Measurements from ENCODE around the gene GADD45GIP1. TPM values are rescaled to one million over a fixed set of nuclear protein-coding genes. Genes with fewer than 3 reads are reported as not detected.
A peak's percentile ranks its signal among the peaks of the same experiment; 100 is the strongest.

Gene GADD45GIP1
- total RNA-seq, 4 donors from 2014 or later: 41.4 to 68.8 (median 53.5) TPM

- peak overlapping the region in 1 of 4 donors; percentile 73 for H3K4me3 ChIP-seq
- peak overlapping the region in 3 of 4 donors; percentile 24 to 90 (median 54) for H3K27ac ChIP-seq
- DNase-seq (ENCODE audit: low spot score in 2 of 2): peak in 1 of 2 donors; percentile 7
- peaks cover 0 to 68% (median 21%) of the 10 kb centered on the region in 4 donors for H3K4me1 ChIP-seq
- TF ChIP-seq CTCF (IDR thresholded peaks at IDR 0.05): no peak
- 74 to 79% methylated on average over 32 of the region's 32 CpGs for WGBS, 2 donors
- H3K9me3 ChIP-seq: no peaks in the 10 kb centered on the region
- no peaks in the 10 kb centered on the region for H3K27me3 ChIP-seq
- no peaks in the 10 kb centered on the region for H3K36me3 ChIP-seq
Observed at GRCh38 chr19:12997967-12998940, 41.2 kb upstream of the GADD45GIP1 start.

GRCh38 chr19:12997179-12997966 lies 40.4 kb upstream of the GADD45GIP1 start:
- H3K4me1 ChIP-seq: peaks cover 0 to 59% (median 18%) of the 10 kb centered on the region in 4 donors
- H3K27ac ChIP-seq: peak overlapping the region in 3 of 4 donors; percentile 77 to 93 (median 90)
- peak in 1 of 2 donors; percentile 7 for DNase-seq (ENCODE audit: low spot score in 2 of 2)
- H3K9me3 ChIP-seq: no peaks in the 10 kb centered on the region
- WGBS, 2 donors: 82% methylated on average over 19 to 25 of the region's 25 CpGs
- H3K36me3 ChIP-seq: no peaks in the 10 kb centered on the region
- H3K27me3 ChIP-seq: no peaks in the 10 kb centered on the region
- TF ChIP-seq POLR2A (IDR thresholded peaks at IDR 0.05): no peak
- TF ChIP-seq CTCF (IDR thresholded peaks at IDR 0.05): no peak
- no peak for TF ChIP-seq EP300 (IDR thresholded peaks at IDR 0.05)
- H3K4me3 ChIP-seq: peak overlapping the region; percentile 57 to 80 (median 71)

GRCh38 chr19:12996406-12997094 lies 39.5 kb upstream of the GADD45GIP1 start:
- TF ChIP-seq POLR2A (IDR thresholded peaks at IDR 0.05) (no peak), EP300 (IDR thresholded peaks at IDR 0.05) (peak in 1 of 2 donors; percentile 4)
- Histone ChIP-seq H3K27me3 (no peaks in the 10 kb centered on the region), H3K36me3 (no peaks in the 10 kb centered on the region), H3K4me1 (peaks cover 0 to 51% (median 15%) of the 10 kb centered on the region in 4 donors), H3K9me3 (no peaks in the 10 kb centered on the region), H3K27ac (peak overlapping the region; percentile 77 to 93 (median 84)), H3K4me3 (peak overlapping the region; percentile 57 to 80 (median 71))
- DNase-seq (ENCODE audit: low spot score in 2 of 2): peak in 1 of 2 donors; percentile 6
- WGBS, 2 donors: 4 to 9% methylated on average over 8 to 49 of the region's 52 CpGs

- H3K27me3 ChIP-seq: no peaks in the 10 kb centered on the region
- TF ChIP-seq CTCF (IDR thresholded peaks at IDR 0.05): peak in 1 of 5 experiments; percentile 24
- no peak for TF ChIP-seq POLR2A (IDR thresholded peaks at IDR 0.05)
- peak in 1 of 2 donors; percentile 10 for TF ChIP-seq EP300 (IDR thresholded peaks at IDR 0.05)
- H3K27ac ChIP-seq: peak overlapping the region; percentile 77 to 93 (median 84)
- no peaks in the 10 kb centered on the region for H3K36me3 ChIP-seq
- peak in 1 of 2 donors; percentile 24 for DNase-seq (ENCODE audit: low spot score in 2 of 2)
- H3K4me3 ChIP-seq: peak overlapping the region; percentile 57 to 80 (median 71)
- H3K9me3 ChIP-seq: no peaks in the 10 kb centered on the region
- H3K4me1 ChIP-seq: peaks cover 0 to 43% (median 13%) of the 10 kb centered on the region in 4 donors
- 0 to 2% methylated on average over 33 to 53 of the region's 129 CpGs for WGBS, 2 donors
Observed at GRCh38 chr19:12995596-12996405, 38.8 kb upstream of the GADD45GIP1 start.
